ENCODE data around the gene SLC15A5.
A peak's percentile ranks its signal among the peaks of the same experiment; 100 is the strongest.

SLC15A5 gene

DNA sequence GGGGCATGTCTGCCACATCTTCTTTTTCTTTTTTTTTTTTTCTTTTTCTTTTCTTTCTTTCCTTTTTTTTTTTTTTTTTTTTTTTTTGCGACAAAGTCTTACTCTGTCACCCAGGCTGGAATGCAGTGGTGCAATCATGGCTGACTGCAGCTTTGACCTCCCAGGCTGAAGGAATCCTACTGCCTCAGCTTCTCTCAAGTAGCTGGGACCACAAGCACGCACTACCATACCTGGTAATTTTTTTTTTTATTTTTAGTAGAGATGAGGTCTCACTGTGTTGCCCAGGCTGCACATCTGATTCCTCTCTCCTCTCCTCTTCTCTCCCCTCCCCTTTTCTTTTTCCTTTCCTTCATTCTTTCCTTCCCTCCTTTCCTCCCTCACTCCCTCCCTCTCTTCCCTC is 18.5 kb downstream of the SLC15A5 start:
- no peak for DNase-seq

GRCh38 chr12:16246264-16246663 is 31.2 kb downstream of the SLC15A5 start:
- DNase-seq: no peak

DNA sequence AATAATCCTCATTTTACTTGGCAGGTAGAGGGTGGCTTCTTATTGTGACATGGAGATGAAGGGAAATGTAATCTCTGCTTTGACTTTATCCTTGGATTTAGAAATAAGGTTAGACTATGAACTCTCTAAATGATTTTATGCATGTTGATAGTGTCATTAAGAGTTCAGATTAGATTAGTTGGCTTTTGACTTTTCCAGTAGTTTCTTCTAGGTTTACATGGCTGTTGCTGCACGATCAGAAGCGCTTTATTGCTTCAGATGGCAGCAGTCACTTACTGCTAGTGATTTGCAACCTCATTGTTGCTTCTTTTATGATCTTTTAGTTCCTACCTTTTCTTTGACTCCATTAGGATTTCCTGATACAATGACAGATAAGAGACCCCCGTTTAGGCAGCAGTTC is 32.3 kb downstream of the SLC15A5 start:
- DNase-seq: no peak

DNA sequence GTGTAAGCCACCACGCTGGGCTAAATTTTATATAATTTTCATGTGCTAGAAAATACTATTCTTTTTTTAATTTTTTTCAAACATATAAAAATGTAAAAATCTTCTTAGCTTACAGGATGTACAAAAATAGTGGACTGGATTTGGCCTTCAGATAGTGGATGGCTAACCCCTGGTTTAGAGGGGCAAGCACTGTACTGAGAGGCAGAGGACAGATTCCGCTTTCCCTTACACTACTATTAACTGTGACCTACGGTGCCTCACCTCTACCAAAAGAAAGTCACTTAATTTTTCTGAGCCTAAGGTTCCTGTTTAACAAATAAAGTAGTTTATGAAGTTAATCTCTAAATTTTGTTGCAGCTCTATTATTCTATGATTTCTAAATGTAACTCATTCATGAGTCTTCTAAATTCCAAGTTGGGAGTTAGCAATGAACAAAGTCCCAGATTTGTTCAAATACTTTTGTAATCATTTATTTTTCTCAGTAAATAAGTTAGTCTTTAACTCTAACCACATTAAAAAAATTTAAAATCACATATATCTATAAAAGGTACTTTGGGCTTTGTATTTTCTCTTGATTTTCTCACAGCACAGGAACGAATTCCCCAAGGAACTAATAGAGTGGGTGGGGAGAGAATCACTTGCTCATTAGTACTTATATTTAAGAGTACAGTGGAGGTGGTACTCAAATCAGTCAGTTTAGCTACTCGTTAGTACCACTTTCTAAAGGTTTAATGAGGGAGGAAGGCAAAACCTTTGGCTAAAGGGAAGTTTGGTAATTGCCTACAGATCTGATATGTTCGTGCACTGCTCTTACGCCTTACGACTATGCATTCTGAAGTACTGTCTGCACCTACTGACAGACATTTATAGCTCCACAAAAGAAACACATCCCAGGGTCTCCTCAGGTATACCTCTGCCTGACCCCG is 33.7 kb downstream of the SLC15A5 start:
- DNase-seq: no peak

DNA sequence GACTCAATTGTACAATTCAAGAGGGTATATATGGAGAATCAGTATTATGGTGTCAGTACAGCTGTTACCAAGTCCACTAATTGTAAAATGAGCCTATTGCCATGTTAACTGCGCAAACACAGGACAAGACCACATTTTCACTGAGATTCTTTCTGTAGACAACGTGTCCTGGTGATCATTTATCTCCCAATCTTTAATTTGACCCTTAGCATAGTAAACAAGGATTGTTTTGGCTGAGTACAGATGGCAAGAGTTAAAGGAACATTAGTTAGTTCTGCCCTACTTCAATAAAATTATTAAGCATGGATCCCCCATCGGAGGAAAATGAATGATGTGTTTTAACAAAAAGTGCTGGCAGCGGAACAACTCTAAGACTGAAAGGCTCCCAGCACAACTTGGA is 36.1 kb downstream of the SLC15A5 start:
- DNase-seq: no peak

GRCh38 chr12:16238661-16239060 is 38.8 kb downstream of the SLC15A5 start:
- DNase-seq: no peak

GRCh38 chr12:16229676-16230075 is 47.8 kb downstream of the SLC15A5 start:
- DNase-seq: no peak

GRCh38 chr12:16228067-16228466 is 49.4 kb downstream of the SLC15A5 start:
- no peak for DNase-seq

GRCh38 chr12:16225692-16226091 is 51.8 kb downstream of the SLC15A5 start:
- no peak for DNase-seq

- no peak for DNase-seq
Measured at GRCh38 chr12:16224196-16224595, 53.3 kb downstream of the SLC15A5 start.

- DNase-seq: no peak
Measured at GRCh38 chr12:16221776-16222175, 55.7 kb downstream of the SLC15A5 start.

DNA sequence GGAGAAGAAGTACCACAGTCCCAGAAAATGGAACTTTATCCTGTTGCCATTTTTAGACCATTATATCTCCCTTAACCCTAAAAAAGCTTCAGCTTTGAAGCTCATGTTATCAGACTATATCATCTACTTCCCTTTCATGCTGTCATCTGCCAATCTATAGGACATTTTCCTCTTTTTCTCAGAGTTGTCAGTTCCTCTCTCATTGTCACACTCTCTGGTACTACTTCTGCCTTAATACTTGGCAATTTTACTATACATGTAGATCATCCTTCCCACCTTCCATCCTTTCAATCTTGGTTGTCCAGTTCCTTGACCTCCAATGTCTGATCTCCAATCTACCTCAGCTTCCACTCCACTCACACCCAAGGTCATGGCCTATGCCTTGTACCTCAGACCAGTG is 57.4 kb downstream of the SLC15A5 start:
- DNase-seq: no peak

DNA sequence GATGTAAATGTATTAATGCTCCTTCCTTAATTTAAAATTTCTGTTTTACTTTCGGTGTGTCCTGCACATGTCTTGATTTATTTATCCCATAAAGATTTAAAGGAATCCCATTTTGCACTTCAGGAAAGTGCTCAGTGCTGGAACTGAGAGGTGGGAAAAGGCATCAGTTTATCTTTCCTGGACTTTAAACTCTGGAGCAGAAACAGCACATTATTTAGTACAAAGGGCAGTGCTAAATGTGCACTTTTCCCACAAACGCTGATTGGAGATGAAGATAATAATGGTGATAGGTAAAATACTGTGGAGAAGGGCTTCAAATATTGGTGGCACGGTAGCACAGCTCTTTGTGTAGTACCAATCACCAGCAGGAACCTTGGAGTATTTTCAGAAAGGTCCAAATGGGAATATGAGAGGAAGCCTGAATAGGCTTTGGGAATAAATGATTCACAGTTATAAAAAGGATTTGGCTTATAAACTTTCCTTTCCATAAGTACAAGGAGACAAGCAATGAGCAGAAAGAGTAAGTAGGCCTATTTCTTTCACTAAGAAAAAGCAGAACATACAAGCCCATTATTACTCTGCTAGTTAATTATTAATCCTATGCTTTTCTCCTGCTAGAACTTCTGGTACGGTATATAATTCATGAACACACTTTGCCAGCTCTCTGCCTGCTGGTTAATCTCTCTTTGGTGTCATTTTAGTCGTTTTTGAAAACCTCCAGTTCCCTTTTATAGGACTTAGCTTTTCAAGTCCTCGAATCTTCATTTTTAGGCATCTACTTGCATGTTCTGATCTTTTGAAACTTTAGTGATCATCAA is 58.3 kb downstream of the SLC15A5 start:
- no peak for DNase-seq

DNA sequence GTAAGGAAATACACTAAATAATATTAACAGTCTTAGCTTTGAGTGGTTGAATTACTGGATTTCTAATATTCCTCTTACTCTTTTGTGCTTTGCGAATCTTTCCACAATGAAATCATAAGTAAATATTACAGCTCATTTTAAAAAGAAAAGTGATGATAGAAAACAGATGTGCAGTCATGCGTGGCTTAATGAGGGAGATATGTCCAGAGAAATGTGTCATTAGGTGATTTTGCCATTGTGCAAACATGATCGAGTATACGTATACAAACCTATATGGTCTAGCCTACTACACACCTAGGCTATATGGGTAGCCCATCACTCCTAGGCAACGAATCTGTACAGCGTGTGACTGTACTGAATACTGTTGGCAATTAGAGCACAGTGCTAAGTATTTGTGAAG is 59.3 kb downstream of the SLC15A5 start:
- DNase-seq: no peak

DNA sequence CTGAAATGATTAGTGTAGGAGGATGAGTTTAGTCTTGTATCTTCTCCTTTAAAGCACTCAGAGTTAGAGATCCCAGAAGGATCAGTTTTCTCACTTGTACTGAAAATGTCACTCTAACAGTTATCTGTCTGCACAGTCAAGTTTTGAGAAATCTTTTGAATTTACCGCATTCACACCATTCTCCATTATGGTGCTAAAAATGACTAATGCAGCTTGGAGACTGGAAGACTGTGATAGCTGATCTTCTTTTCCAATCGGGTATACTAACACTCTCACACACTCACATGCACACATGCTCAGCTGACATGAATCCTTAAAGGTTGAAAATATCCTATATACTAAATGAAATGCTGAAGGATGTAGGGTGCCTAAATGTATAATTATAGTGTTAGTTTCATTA is 65.8 kb downstream of the SLC15A5 start:
- no peak for DNase-seq

DNA sequence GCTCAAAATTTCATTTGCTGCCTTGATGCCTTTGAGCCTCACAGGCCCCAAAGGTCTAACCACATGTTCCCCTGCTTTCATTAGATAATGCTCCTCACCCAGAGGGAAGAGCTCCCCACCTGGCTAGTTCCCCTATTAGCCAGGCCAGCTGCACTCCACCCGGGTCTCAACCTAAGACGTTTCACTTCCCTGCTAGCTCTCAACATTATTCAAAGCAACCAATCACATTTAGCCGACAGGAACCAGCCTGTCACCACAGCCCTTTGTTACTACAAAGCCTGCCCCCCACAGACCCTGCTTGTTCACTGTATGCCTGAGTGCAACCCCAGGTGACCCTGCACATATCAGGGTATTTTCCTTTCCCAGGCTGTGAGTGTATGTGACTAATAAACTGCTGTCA is 78.6 kb downstream of the SLC15A5 start:
- no peak for DNase-seq

- no peak for DNase-seq
Measured at GRCh38 chr12:16197600-16197999, 79.9 kb downstream of the SLC15A5 start.

- DNase-seq: no peak
Measured at GRCh38 chr12:16189849-16190248, 87.6 kb downstream of the SLC15A5 start.

DNA sequence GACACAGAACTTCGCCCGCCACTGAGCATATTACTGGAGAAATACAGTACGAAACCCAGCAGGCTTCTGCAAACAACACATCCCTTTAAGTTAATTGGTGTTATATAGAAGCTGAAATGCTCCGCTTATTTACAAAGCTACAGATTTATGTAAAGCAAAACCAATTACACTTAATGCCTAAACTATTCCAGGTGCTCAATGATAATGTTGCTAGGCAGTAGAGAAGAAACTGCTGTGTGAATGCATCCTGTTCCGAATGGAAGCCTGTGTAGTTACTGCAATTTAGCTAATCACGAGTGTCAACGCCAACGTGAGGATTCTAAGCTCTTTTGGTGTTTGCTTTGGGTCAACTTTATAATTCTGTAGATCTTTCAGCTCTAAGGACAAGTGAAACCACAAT is 89.8 kb downstream of the SLC15A5 start:
- no peak for DNase-seq

DNA sequence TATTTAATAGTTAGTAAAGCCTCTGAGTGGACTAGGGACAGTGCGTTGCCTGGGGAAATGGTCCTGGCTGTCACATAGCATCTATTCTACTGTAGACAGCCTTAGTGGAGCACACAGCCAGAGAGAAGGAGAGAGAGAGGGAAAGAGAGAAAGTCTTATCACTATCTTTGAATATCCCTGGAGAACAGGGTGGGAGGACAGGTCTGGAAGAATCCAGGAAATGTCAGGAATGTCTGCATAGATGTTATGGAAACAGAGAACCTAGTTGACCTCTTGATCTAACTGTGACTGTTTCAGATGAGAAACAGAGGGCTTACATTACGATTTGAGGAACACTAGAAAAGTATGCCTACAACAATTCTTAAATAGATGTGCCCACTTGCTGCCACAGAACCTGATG is 92.8 kb downstream of the SLC15A5 start:
- peak in 1 of 2 experiments; percentile 7 for DNase-seq

DNA sequence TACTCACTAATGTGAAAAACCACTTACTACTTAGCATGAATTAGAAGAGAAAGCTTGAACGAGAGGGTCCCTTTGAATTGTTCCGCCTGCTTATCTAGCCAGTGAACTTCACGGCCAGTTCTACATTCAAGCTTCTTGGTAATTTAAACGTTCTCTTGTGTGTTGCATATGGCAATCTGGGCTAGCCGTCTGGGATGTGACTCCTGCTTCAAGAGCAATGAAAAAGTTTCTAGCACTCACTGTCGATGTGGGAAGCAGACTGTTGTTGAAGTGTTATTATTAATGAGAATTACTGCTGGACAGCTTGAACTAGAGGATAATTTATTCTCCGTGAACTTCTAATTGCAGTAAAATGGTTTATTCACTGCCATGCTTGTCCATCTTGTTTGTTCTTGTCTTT is 93.9 kb downstream of the SLC15A5 start:
- DNase-seq: no peak

GRCh38 chr12:16175840-16176239 is 101.6 kb downstream of the SLC15A5 start:
- no peak for DNase-seq

DNA sequence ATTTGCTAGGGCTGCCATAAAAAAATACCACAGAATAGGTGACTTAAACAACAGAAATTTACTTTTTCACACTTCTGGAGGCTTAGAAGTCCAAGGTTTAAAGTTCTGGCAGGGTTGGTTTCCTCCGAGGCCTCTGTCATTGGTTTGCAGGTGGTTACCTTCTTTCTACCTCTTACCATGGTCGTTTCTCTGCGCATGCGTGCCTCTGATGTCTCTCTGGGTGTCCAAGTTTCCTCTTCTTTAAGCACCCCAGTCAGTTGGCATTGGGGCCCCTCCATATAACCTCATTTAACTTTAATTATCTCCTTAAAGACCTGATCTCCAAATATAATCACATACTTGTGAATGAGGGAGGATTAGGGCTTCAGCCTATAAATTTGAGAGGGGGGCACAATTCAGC is 103.2 kb downstream of the SLC15A5 start:
- no peak for DNase-seq

- no peak for DNase-seq
Measured at GRCh38 chr12:16171348-16171747, 106.1 kb downstream of the SLC15A5 start.
